HUES48 (cell line): ENCODE data around the gene RPL5.
"Not testable (repeated sequence)": the region's sequence is repeated elsewhere in the genome, so short reads cannot be mapped to it uniquely, and the experiment has no call there.

Experiments used
- H3K27ac ChIP-seq: one replicate; pipeline ENCODE4 v1.7.0; 2013; ENCODE audit warnings: low read depth, low read length, inconsistent platforms
- H3K27me3 ChIP-seq: 2 replicates; pipeline ENCODE4 v1.6.1; 2013; ENCODE audit warnings: mild to moderate bottlenecking, low read length; ENCODE audit not compliant: control insufficient read depth, insufficient read depth
- H3K36me3 ChIP-seq: 2 replicates; pipeline ENCODE4 v1.6.1; 2013; ENCODE audit warnings: low read length; ENCODE audit not compliant: control insufficient read depth, insufficient read depth
- H3K4me1 ChIP-seq: 2 replicates; pipeline ENCODE4 v1.6.1; 2013; ENCODE audit warnings: mild to moderate bottlenecking, low read length; ENCODE audit not compliant: control insufficient read depth, insufficient read depth
- H3K4me3 ChIP-seq: 2 replicates; pipeline ENCODE4 v1.5.1; 2013; ENCODE audit warnings: mild to moderate bottlenecking, low read depth, low read length
- H3K9ac ChIP-seq: 2 replicates; pipeline ENCODE4 v1.6.1; 2013; ENCODE audit warnings: mild to moderate bottlenecking, low read depth, low read length, moderate library complexity
- H3K9me3 ChIP-seq: 2 replicates; pipeline ENCODE4 v1.6.1; 2013; ENCODE audit warnings: low read length; ENCODE audit not compliant: control insufficient read depth, insufficient read depth

RPL5 gene

DNA sequence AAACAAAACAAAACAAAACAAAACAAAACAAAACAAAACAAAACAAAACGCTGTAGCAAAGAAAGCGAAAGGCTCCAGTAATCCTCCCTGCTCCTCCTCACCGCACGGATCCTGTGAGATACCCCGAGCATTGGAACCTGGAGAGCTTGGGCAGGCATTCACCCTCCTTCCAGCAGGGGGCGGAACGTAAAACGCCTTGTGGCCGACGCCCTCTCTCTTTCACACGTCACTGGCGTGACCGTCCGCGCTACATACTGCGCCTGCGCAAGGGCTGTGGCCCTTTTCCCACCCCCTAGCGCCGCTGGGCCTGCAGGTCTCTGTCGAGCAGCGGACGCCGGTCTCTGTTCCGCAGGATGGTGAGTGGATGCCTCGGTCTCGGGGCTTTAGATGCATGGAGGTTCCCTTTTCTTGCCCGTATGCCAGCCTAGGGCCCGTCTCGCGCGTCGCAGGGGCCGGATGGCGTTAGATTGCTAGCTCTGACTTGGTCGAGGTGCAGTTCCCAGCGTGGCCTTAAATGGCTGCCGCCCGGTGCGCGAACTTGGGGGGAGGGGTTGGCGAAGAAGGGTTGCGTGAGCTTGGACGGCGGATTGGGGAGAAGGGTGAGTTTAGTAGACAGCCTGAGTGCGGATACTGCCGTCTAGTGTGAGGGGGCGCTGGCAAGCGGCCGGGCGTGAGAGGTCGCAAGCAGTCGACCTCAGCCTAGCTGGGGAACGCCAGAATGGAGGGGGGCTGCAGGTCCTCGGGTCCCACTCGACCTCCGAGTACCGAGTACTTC lies at the start of gene RPL5:
TSS of gene RPL5 (plus strand) at position 279 of the 775 bp plus-strand sequence. CDS start at position 354, 75 bp downstream.
- peak within 1 kb of the TSS; percentile 95 for H3K27ac ChIP-seq
- H3K27me3 ChIP-seq: no peaks in the 10 kb centered on the region
- H3K36me3 ChIP-seq: peaks cover 41% of the 10 kb centered on the region
- peak within 1 kb of the TSS; percentile 100 for H3K9ac ChIP-seq
- H3K9me3 ChIP-seq: no peaks in the 10 kb centered on the region
- peaks cover 8% of the 10 kb centered on the region for H3K4me1 ChIP-seq
- peak within 1 kb of the TSS; percentile 93 for H3K4me3 ChIP-seq

DNA sequence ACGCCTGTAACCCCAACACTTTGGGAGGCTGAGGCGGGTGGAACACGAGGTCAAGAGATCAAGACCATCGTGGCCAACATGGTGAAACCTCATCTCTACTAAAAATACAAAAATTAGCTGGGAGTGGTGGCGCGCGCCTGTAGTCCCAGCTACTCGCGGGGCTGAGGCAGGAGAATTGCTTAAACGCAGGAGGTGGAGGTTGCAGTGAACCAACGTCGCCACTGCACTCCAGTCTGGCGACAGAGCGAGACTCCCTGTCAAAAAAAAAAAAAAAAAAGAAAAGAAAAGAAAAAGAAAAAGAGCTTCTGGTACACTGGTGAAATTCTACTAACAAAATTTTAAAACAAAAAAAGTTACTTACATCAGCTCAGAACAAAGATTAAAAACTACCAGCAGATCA lies 48.3 kb upstream of the RPL5 start:
- H3K27me3 ChIP-seq, H3K9ac ChIP-seq, H3K9me3 ChIP-seq, H3K4me1 ChIP-seq, H3K27ac ChIP-seq, H3K36me3 ChIP-seq: not testable (repeated sequence)
- H3K4me3 ChIP-seq: peak overlapping the region; percentile 85

DNA sequence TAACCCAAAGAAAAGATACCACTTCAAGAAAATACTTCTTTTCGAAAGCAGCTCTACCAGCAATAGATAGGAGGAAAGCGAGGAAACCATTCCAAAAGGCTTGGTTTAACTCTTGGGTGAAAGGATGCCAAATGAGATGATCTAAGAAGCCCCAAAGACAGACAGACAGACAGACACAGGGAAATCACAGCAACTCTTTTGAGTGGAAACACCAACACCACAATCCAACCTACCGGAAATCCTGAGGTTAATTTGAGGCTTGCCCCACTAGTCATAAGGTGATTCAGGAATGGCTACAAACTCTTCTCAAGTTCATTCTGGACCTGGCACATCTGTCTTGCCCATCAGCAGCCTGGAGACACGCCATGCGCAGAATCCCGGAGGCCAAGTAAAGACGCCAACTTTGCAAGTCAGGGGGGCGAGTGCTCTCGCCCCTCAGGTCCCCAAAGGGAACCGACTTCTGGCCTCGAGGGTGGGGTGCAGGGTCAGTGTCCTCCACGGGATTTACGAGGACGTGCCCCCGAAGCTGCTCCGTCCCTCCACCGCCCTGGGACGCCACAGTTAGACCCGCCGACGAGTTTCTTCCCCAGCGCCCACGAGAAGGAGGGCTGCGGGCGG lies 47.7 kb upstream of the RPL5 start:
- Histone ChIP-seq H3K9me3 (no peaks in the 10 kb centered on the region), H3K36me3 (no peaks in the 10 kb centered on the region), H3K9ac (peak overlapping the region; percentile 72; the same call in 1 of the 2 replicates), H3K4me1 (0 out of 2 replicates have a peak, but pooled peaks cover 4% of the 10 kb centered on the region), H3K27ac (peak overlapping the region; percentile 90), H3K27me3 (no peaks in the 10 kb centered on the region; the same call in 1 of the 2 replicates), H3K4me3 (peak overlapping the region; percentile 85)

DNA sequence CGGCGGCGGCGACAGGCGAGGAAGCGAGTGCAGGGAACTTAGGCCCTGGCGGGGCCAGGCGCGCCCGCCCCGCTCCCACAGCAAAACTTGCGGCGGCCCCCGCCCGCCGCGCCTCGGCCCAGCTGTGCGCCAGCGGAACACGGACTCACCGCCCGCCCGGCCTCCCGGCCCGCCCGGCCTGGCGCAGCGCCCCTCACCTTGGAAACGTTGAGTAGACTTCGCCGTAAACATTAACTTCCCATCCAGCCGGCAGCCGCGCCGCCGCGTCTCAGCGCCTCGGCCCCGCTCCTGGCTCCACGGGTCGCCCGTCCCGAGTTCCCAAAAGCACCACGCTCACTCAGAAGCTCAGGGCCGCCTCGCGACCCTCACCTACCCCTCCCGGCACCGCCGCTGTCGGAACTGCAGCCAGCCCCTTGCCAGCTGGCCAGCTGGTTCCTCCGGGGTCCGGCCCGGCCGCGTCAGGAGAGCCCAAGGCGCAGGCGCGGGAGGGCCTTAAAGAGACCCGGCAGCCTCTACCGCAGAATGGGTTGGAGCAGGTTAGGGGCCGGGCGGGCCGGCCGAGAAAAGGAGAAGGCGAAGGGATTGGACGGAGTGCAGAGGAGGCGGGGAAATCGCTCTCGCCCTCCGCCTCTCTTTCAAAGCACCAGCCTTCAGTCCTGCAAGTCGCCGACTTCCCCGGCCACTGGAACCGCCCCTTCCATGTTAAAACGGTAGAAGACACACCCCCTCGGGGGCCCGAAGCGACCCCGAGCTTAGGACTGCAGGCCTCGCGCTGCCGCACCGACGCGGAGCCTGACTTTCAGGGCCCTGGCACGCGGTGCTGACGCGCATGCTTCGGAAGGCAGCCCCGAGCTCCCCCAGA lies 47.0 kb upstream of the RPL5 start, which contains the start of gene EVI5:
TSS of gene EVI5 (minus strand) at position 470 of the 862 bp plus-strand sequence. CDS start 48,562 bp downstream, outside the sequence.
- Histone ChIP-seq H3K4me3 (peak within 1 kb of the TSS; percentile 85), H3K9ac (peak within 1 kb of the TSS; percentile 72; the same call in 1 of the 2 replicates), H3K27ac (peak within 1 kb of the TSS; percentile 90), H3K9me3 (no peaks in the 10 kb centered on the region), H3K4me1 (0 out of 2 replicates have a peak, but pooled peaks cover 4% of the 10 kb centered on the region), H3K27me3 (no peaks in the 10 kb centered on the region; the same call in 1 of the 2 replicates), H3K36me3 (no peaks in the 10 kb centered on the region)

DNA sequence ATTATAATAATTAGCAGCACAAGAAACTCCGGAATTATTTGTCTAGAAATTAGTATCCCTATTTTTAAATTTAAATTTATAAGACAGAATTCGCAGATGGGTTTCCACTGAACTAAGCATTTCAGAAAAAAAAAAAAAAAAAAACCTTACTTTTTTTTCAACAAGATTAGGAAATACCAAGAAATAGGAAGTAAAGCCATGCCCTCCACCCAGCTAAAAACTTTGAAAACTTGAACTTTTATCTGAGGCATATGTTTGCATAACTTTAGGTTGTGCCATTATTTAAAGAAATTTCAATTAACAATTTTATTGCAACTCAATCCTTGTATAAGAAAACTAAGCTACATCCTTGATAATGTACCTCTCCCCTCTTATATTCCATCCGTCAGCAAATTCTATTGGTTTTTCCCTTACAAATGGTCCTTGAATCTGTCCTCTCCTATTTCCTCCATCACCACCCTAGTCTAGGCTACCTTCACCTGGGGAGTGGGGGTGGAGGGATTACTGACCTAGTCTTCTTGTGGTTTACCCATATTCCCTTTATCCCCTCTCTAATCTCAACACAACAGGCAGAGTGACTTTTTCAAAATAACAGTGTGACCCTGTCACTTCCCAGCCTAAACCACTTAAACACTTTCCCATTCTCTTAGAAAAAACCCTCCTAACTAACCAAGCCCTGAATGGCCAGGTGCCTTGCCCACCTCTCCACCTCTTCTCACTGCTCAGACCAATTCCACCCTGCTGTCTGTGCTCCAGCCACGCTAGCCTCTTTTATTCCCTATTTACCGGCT lies 45.5 kb upstream of the RPL5 start:
- Histone ChIP-seq H3K27ac (no peak overlapping the region), H3K36me3 (no peaks in the 10 kb centered on the region), H3K9me3 (no peaks in the 10 kb centered on the region), H3K9ac (no peak overlapping the region), H3K27me3 (no peaks in the 10 kb centered on the region; the same call in 1 of the 2 replicates), H3K4me3 (no peak overlapping the region), H3K4me1 (peaks cover 4% of the 10 kb centered on the region; the same call in 1 of the 2 replicates)

DNA sequence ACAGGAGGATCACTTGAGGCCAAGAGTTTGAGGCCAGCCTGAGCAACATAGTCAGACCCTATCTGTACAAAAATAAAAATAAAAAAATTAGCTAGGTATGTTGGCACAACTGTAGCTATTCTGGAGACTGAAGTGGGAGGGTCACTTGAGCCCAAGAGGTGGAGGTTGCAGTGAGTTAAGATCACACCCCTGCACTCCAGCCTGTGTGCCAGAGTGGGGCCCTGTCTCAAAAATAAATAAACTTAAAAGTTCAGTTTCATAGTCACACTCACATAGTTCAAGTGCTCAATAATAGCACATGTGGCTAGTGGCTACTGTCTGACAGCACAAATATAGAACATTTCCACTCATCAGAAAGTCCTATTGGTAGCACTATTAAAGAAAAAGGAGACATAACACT lies 41.8 kb upstream of the RPL5 start:
- H3K27me3 ChIP-seq: no peaks in the 10 kb centered on the region; the same call in 1 of the 2 replicates
- no peak overlapping the region for H3K9ac ChIP-seq
- H3K4me3 ChIP-seq: no peak overlapping the region
- H3K4me1 ChIP-seq: peaks cover 20% of the 10 kb centered on the region
- no peaks in the 10 kb centered on the region for H3K9me3 ChIP-seq
- H3K27ac ChIP-seq: no peak overlapping the region
- no peaks in the 10 kb centered on the region for H3K36me3 ChIP-seq

DNA sequence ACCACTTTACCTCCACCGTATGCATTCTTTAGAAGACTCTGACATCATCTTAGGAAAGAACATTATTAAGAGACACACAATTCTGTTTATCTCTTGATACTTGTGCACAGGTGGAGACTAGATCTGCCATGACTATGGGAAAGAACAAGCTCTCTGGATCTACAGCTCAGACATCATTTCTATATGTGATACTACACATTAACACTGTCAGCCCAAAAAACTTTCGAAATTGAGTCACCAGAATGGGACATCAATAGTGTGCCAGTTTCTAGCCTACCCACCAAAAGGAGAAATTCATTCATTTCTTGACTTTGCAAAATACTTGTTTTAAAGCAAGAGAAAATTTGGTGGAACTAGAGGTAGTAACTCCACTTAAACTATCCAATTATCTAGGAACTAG lies 41.0 kb upstream of the RPL5 start:
- H3K27me3 ChIP-seq: no peaks in the 10 kb centered on the region; the same call in 1 of the 2 replicates
- no peak overlapping the region for H3K27ac ChIP-seq
- no peak overlapping the region for H3K9ac ChIP-seq
- peaks cover 20% of the 10 kb centered on the region for H3K4me1 ChIP-seq
- H3K36me3 ChIP-seq: no peaks in the 10 kb centered on the region
- H3K9me3 ChIP-seq: no peaks in the 10 kb centered on the region
- H3K4me3 ChIP-seq: no peak overlapping the region

DNA sequence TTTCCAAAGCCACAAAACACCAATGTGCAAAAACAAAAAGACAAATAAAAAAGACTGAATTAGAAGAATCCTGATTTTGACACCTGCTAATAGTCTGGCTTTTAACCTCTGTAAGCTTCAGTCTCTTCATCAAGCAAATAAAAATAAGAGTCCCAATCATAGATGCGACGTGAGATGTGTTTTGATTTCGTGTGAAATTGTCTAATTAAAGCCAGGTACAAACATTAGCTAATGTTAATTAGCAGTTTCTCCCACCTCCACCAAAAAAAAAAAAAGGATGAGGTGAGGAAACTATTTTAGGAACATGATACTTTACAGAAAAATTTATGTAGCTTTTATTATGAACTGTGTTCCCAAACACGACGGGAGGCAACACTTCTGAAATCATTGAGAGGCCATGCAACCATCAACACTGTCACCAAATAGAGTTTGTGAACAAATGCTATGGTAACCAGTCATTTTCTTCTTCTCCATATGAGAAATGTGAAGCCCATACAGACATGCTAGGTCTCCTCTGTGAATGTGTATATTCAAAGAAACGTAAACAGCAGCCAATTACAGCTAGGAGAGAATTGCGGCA lies 40.3 kb upstream of the RPL5 start:
- H3K27me3 ChIP-seq: no peaks in the 10 kb centered on the region; the same call in 1 of the 2 replicates
- peak overlapping the region; percentile 44 for H3K4me3 ChIP-seq
- H3K9me3 ChIP-seq: no peaks in the 10 kb centered on the region
- peak overlapping the region; percentile 68 for H3K27ac ChIP-seq
- H3K4me1 ChIP-seq: peaks cover 20% of the 10 kb centered on the region
- peak overlapping the region; percentile 3; the same call in 1 of the 2 replicates for H3K9ac ChIP-seq
- H3K36me3 ChIP-seq: no peaks in the 10 kb centered on the region

DNA sequence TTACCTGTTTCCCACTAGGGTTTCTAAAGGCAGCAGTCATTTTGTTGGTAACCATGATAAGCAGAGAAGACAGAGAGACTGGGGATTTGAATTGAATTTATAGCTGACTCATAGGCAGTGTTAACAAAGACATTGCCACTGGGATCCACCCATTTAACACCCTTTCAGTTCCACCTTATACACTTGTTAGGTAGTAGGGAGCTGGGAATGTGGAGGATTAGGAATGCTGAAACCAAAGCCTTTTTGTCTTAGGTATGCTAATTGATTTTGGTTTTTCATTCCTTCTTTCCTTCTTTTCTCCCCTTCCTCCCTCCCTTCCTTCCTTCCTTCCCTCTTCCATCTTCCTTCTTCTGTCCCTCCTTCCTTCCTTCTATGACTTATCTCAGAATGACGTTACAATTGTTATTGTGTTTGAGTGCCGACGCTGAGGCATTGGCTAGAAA lies 39.5 kb upstream of the RPL5 start:
- Histone ChIP-seq H3K4me3 (peak overlapping the region; percentile 44), H3K9ac (peak overlapping the region; percentile 3; the same call in 1 of the 2 replicates)

More for the DNA sequence above, 39.5 kb upstream of the RPL5 start:
- H3K4me1 ChIP-seq: peaks cover 20% of the 10 kb centered on the region
- H3K36me3 ChIP-seq: no peaks in the 10 kb centered on the region
- no peaks in the 10 kb centered on the region for H3K9me3 ChIP-seq
- peak overlapping the region; percentile 68 for H3K27ac ChIP-seq
- H3K27me3 ChIP-seq: no peaks in the 10 kb centered on the region
